NCI-H1930 (cell line): Measurements from ENCODE around the gene GRID2IP.
"Not testable (repeated sequence)": the region's sequence is repeated elsewhere in the genome, so short reads cannot be mapped to it uniquely, and the experiment has no call there.

Experiments
- DNase-seq, 2 experiments: peaks; one replicate each; lab custom pipeline; 2025; lab: John Stamatoyannopoulos, UW

The GRID2IP gene

GRCh38 chr7:6551016-6551511 is at the start of gene GRID2IP:
GRID2IP (minus strand) TSS chr7:6551461; CDS start chr7:6551436, 25 bp downstream.
- no peak for DNase-seq

- DNase-seq, result no peak
These were observed 48.8 kb upstream of the GRID2IP start for GRCh38 chr7:6600093-6600492.

- DNase-seq, result no peak
These were observed 39.4 kb upstream of the GRID2IP start for GRCh38 chr7:6590645-6591110.

DNA sequence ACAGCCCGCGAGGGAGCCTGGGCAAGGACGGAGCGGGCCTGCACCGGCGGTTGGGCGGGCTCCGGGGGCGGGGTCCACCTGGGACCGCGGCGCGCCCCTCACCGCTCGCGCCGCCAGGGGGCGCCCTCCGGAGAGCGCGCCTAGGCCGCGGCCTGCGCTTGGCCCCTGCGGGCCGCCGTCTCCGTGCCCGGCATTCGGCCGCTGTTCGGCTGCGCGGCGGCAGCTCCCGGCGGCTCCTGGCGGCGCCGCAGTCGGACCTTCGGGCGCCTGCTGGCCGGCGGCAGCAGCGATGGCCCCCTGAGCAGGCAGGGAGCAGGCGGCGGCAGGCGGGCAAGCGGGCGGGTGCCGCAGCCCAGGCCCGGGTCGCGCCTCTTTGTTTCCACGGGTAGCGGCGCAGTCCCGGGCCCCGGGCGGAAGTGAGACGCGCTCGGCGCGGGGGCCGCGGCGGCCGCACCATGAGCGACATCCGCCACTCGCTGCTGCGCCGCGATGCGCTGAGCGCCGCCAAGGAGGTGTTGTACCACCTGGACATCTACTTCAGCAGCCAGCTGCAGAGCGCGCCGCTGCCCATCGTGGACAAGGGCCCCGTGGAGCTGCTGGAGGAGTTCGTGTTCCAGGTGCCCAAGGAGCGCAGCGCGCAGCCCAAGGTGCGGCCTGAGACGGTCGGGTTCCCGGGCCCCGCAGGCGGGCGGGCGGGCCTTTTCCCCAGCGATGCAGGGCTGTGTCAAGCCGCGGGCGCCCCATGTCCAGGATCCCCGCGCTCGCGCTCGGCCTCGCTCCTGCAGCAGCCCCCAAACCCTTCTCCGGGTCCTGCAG is 38.8 kb upstream of the GRID2IP start, which contains the start of gene INTS15:
Gene INTS15, plus strand, starts transcription at position 193 of the 816 bp plus-strand sequence. Its CDS starts 263 bp downstream, at position 456.
- DNase-seq, result peak; percentile 53 to 90

GRCh38 chr7:6589151-6589828 is 38.0 kb upstream of the GRID2IP start:
- DNase-seq, result no peak

DNA sequence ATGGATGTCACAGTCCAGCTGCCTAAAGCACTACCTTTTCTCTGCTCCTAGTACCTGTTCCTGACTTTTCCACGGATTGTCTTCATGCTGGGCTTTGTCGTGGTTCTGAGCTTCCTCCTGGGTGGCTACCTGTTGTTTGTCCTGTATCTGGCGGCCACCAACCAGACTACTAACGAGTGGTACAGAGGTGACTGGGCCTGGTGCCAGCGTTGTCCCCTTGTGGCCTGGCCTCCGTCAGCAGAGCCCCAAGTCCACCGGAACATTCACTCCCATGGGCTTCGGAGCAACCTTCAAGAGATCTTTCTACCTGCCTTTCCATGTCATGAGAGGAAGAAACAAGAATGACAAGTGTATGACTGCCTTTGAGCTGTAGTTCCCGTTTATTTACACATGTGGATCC is 37.3 kb upstream of the GRID2IP start:
- no peak for DNase-seq

GRCh38 chr7:6585746-6586432 is 34.6 kb upstream of the GRID2IP start:
- DNase-seq, result not testable (repeated sequence)

GRCh38 chr7:6579446-6579845 is 28.2 kb upstream of the GRID2IP start:
- no peak for DNase-seq

GRCh38 chr7:6578114-6579084 is 27.1 kb upstream of the GRID2IP start:
- no peak for DNase-seq

- DNase-seq, result peak; percentile 77 to 85
These were observed 26.3 kb upstream of the GRID2IP start, which contains the start of gene ZDHHC4 for GRCh38 chr7:6577369-6578113. ZDHHC4 (plus strand) TSS chr7:6577454; CDS start chr7:6580562, 3,108 bp downstream.

DNA sequence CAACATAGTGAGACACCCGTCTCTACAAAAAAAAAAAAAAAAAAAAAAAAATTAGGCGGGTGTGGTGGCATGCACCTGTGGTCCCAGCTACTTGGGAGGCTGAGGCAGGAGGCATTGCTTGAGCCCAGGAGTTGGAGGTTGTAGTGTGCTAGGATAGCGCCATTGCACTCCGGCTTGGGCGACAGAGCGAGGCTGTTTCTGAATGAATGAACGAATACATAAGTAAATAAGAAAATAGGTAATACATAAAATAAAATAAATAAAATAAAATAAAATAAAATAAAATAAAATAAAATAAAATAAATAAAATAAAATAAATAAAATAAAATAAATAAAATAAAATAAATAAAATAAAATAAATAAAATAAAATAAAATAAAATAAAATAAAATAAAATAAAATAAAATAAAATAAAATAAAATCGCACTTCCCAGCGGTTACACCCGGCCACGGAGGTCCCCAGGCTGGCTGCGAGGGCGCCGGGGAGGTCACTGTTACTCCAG is 25.7 kb upstream of the GRID2IP start:
- DNase-seq, result not testable (repeated sequence)

DNA sequence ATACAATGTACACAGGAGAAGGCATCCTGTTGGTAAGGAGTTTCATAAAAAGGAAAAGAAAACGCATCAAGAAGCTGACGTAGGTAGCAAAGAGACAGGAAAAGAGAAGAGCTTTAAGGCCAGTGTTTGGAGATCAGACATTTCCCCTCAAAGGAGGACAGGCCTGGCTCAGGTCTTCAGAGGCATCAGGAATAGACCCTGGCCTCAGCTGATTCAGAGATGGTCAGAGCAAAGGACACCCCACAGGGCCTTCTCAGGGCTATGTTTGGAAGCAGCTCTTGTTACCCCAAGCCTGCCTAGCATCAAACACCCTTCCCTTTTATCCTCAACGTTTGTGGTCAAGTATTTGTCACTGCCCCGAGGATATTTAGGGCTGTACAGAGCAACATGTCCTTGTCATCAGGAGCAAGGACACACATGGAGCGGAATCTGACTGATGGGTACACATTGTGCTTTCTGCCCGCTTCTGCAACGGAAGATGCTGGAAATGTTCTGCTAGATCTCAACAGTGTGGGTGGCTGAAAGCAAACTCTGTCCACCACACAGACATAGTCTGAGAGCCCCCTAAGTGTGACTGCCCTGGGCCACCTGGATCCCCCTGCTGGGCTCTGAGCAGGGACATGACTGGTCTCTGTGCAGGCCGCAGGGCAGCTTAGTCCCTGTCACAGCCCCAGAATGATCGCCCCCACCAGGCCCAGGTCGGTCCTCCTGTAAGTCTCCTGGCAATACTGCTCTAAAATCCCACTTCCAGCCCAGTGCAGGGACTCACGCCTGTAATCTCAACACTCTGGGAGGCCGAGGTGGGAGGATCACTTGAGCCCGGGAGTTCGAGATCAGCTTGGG is 25.0 kb upstream of the GRID2IP start:
- no peak for DNase-seq

DNA sequence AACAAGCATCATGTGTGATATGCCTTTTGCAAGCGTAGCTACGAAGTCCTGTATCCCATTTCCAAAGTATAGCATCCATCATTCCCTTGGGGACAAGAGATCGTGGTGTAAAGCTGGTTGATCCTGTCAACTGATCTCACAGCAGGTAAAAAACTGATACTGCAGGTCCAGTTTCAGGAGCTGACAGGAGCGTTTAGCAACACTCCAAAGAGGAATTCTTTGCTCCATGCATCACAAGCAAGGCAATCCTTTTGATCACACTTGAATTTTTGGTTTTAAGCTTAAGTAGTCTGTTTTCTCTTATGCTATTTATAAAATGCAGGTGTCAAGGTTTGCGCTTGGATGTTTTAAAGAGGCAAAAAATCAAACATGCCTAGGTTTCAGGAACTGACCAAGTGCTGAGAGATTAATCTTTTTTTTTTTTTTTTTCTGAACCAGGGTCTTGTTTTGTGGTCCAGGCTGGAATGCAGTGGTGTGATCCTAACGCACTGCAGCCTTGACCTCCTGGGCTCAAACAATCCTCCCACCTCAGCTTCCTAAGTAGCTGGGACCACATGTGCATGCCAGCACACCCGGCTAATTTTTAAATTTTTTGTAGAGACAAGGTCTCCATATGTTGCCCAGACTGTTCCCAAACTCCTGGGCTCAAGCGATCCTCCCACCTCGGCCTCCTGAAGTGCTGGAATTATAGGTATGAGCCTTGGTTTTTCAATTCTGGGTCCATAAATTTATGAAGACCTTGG is 24.2 kb upstream of the GRID2IP start:
- no peak for DNase-seq

- no peak for DNase-seq
These were observed 20.0 kb upstream of the GRID2IP start for GRCh38 chr7:6571160-6571779.

- no peak for DNase-seq
These were observed 16.6 kb upstream of the GRID2IP start for GRCh38 chr7:6567886-6568285.

- DNase-seq, result no peak
These were observed 14.4 kb upstream of the GRID2IP start for GRCh38 chr7:6565655-6566054.

- no peak for DNase-seq
These were observed 12.9 kb upstream of the GRID2IP start for GRCh38 chr7:6563936-6564770.
